AG09309 (cell line): ENCODE data around the gene PRDM16.

Experiments
- DNase-seq: peaks from one replicate; pipeline ENCODE4 v3.0.0-alpha.2; 2010; ENCODE audit warnings: low read depth
- H3K4me3 ChIP-seq: 2 replicates; pipeline ENCODE4 v1.5.1; 2011; ENCODE audit warnings: mild to moderate bottlenecking, low read depth, low read length, moderate library complexity; ENCODE audit not compliant: control insufficient read depth
- TF ChIP-seq, protein P1 (sequence below): IDR thresholded peaks from 2 replicates; pipeline ENCODE4 v1.5.1; 2011; ENCODE audit warnings: mild to moderate bottlenecking, low read depth, low read length, inconsistent platforms; ENCODE audit not compliant: insufficient read depth, control insufficient read depth; ENCODE audit errors: missing control alignments

PRDM16 gene

DNA sequence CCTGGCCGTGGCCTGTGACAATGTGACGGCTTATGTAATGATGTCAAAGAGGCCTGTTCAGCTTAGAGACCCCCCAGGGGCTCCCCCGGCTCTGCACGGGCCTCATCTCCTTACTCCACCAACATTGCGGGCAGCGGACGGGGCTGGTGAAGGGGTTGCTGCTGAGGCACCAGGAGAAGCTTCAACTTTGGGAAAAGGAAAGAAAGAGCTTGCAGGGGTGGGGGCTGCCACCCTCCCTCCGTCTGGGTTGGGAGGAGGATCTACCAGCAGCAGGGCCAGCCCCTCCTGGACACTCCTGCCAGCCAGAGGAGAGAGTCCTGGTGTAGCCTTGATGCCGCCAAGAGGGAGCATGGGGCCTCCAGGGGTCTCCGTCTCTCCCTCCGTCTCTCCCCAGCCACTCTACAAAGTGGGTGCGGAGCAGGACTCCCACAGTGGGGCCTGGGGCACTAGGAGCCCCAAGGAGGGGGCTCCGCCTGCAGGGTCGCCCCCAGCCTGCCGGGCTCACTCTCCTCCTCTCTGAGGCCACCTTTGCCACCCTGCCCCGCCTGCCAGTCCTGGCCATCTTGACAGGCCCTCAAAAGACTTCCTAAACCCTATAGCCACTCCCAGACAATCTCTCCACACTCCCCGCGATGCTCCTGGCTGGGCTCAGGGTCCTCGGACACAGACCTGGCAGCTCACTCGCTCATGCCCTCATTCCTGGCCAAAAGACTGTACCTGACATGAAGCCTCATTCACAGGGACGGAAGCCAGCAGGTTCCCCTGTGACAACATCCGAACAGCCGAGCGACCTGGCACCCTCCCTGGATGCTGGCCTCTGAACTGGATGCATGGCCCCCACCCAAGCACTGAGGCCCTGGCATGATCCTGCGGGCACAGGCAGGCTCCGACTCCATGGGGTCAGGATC lies 255.0 kb downstream of the PRDM16 start:
- no peak for DNase-seq
- TF ChIP-seq, protein P1, sequence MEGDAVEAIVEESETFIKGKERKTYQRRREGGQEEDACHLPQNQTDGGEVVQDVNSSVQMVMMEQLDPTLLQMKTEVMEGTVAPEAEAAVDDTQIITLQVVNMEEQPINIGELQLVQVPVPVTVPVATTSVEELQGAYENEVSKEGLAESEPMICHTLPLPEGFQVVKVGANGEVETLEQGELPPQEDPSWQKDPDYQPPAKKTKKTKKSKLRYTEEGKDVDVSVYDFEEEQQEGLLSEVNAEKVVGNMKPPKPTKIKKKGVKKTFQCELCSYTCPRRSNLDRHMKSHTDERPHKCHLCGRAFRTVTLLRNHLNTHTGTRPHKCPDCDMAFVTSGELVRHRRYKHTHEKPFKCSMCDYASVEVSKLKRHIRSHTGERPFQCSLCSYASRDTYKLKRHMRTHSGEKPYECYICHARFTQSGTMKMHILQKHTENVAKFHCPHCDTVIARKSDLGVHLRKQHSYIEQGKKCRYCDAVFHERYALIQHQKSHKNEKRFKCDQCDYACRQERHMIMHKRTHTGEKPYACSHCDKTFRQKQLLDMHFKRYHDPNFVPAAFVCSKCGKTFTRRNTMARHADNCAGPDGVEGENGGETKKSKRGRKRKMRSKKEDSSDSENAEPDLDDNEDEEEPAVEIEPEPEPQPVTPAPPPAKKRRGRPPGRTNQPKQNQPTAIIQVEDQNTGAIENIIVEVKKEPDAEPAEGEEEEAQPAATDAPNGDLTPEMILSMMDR = no peak
- H3K4me3 ChIP-seq = no peak overlapping the region

DNA sequence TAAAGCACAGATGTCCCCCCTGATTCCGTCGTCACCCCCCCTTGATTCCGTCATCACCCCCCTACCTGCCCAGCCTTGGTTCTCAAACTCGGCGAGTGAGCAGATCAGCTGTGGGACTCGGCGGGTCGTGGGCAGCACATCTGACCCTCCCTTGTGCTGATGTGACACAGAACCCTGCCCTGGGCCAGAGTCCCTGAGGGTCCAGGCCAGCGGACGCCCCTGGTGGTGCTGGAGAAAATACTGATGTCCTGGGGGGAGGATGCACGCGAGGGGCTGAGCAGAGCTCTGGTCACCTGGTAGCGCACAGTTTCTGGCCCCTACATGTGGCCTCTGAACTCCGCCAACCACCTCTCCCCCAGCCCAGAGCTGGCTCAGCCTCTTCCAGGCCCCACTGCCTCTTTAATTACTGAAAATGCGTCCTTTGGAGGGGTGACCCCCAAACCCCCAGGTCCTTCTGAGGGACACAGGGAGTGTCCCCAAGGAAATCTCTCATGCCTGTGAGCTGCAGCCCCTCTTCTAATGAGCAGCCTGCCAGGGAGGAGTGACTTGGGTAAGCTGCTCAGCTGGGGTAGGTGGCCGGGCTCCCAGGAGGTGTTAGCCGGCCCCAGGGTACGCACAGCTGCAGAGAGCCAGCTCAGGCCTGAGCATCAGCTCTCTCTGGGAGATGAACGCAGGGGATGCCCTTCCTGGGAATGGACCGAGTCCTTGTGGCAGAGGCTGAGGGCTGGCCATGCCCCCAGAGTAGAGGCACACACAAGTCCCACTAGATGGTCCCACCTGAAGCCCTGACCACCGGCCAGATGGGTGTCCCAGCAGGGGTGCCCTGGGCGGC lies 255.9 kb downstream of the PRDM16 start:
- DNase-seq = no peak
- TF ChIP-seq, protein P1 = no peak
- no peak overlapping the region for H3K4me3 ChIP-seq

DNA sequence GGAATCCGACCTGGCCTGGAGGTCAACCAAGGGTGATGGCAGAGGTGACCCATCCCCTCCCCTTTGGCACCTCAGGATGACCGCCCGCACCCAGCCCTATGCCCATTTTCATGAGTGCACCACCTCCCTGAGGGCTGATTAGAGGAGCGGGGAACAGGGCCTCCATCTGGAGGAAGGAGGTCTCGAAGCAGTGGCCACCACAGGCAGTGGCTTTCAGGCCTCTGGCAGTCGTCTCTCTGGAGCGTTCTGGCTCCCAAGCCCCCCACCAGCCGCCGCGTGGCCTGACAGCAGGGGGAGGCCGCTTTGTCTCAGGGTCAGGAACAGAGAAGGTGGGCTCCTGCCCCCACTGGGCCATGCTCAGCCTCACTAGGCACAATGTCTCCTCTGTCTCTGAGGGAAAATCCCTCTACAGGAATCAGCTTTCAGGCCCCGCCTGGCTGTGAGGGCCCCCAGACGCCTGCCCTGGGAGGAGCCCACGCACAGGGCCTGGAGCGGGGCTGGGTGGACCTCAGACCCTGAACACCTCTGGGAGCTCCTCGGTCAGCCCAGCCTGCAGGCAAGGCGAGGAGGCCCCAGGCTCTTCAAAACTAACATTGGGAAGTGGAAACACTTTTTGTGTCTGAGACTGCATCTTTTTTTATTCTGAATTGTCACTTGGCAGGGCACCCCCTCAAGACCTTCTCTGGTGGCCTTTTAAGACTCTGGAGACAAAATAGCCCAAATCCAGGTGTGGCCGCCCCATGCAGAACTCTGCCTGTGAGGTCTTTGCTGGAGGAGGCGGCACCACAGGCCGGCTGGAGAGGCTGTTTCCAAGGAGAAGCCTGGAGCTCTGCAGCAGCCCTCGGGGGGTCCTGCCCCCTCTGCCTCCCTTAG lies 257.7 kb downstream of the PRDM16 start:
- TF ChIP-seq, protein P1 = no peak
- no peak for DNase-seq

DNA sequence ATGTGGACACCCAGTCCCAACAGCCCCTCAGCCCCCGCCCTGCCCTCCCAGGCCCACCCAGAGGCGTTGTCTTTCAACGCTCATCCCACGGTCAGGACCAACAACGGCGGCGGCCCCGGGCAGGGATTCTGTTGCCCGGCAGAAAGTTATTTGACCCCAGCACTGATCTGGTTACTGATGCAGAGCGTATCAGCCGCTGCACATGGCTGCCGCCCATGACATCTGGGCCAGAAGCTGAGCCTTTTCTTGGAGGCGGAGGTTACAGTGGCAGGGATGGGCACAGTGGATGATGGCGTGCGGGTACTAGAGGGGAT lies 258.3 kb downstream of the PRDM16 start:
- TF ChIP-seq, protein P1 = no peak
- no peak overlapping the region for H3K4me3 ChIP-seq
- no peak for DNase-seq

More for the DNA sequence above, 257.7 kb downstream of the PRDM16 start:
- no peak overlapping the region for H3K4me3 ChIP-seq

DNA sequence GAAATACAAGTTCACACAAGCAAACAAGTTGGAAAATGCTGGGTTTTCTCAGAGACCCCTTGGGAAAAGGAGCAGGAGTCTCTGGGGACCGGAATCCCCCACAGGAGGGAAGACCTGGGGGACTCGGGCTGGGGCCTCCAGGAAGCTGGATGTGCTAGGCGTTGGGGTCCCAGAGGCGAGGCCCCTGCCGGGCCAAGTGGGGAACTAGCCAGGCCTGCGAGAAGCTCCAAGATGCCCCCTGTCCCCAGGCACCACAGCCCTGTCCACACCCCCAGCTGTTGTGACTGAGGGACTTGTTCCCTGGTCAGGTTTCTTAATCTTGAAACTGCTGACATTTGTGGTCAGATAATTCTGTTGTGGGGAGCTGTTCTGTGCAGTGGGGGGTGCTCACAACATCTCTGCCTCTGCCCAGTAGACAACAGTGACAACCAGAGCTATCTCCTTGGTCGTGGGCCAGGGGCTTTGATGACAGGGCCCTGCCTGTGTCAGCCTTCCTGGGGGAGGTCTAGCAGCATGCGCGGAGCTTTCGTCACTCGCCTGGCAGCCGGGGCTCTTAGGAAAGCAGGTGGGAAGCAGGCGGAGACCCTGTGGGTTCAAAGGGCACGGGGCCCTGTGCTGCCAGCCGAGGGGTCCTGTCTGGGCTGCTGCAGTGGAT lies 259.1 kb downstream of the PRDM16 start:
- no peak overlapping the region for H3K4me3 ChIP-seq
- TF ChIP-seq, protein P1 = no peak
- no peak for DNase-seq
